DND-41 (cell line): Measurements from ENCODE around the gene VGLL1.

Source experiments
- ATAC-seq: fragments of 200-7000 bp; cut with Tn5 transposase; 3 replicates; pipeline ENCODE4 v1.9.1; 2021; ENCODE audit warnings: low read depth; ENCODE audit not compliant: insufficient read depth
- DNase-seq: peaks from one replicate; pipeline ENCODE4 v3.0.0-alpha.2; 2020
- H2AFZ ChIP-seq: 2 replicates; pipeline ENCODE4 v1.6.0; 2012; ENCODE audit warnings: low read depth, low read length
- H3K27ac ChIP-seq: 2 replicates; pipeline ENCODE4 v1.5.1; 2012; ENCODE audit warnings: low read length, inconsistent platforms
- H3K27me3 ChIP-seq: fragments of 200-600 bp; sonication (generic); 2 replicates; pipeline ENCODE4 v1.6.0; 2012; ENCODE audit warnings: low read length, mild to moderate bottlenecking, inconsistent platforms; ENCODE audit not compliant: insufficient read depth, poor library complexity
- H3K36me3 ChIP-seq: 2 replicates; pipeline ENCODE4 v1.5.1; 2012; ENCODE audit warnings: low read length, inconsistent platforms; ENCODE audit not compliant: insufficient read depth
- H3K4me1 ChIP-seq: 2 replicates; pipeline ENCODE4 v1.5.1; 2012; ENCODE audit warnings: mild to moderate bottlenecking, low read length; ENCODE audit not compliant: insufficient read depth
- H3K4me2 ChIP-seq: 2 replicates; pipeline ENCODE4 v1.6.0; 2012; ENCODE audit warnings: mild to moderate bottlenecking, moderate library complexity, low read length, inconsistent platforms; ENCODE audit not compliant: insufficient read depth
- H3K4me3 ChIP-seq, 2 experiments: fragments of 200-600 bp in 1 of 2; shearing (Covaris generic) in 1 of 2; 2 replicates each; pipeline ENCODE4 v1.5.1; 2012 to 2016; ENCODE audit warnings: inconsistent platforms in 2 of 2, low read length in 2 of 2, mild to moderate bottlenecking in 2 of 2, low read depth in 1 of 2, moderate library complexity in 1 of 2
- H3K79me2 ChIP-seq: 2 replicates; pipeline ENCODE4 v1.6.0; 2012; ENCODE audit warnings: low read length, inconsistent platforms; ENCODE audit not compliant: insufficient read depth
- H3K9ac ChIP-seq: 2 replicates; pipeline ENCODE4 v1.6.0; 2012; ENCODE audit warnings: low read depth, mild to moderate bottlenecking, inconsistent platforms, low read length, moderate library complexity
- H3K9me3 ChIP-seq: 2 replicates; pipeline ENCODE4 v1.5.1; 2012; ENCODE audit warnings: low read length, moderate library complexity, mild to moderate bottlenecking, inconsistent platforms; ENCODE audit not compliant: insufficient read depth, severe bottlenecking
- H4K20me1 ChIP-seq: 2 replicates; pipeline ENCODE4 v1.6.0; 2012; ENCODE audit warnings: low read length; ENCODE audit not compliant: insufficient read depth
- CTCF ChIP-seq: IDR thresholded peaks from 2 replicates; pipeline ENCODE4 v1.5.1; 2012; ENCODE audit warnings: borderline replicate concordance, low read length, moderate library complexity, mild to moderate bottlenecking; ENCODE audit not compliant: poor library complexity, severe bottlenecking; ENCODE audit errors: extremely low read depth
- EZH2 ChIP-seq: IDR thresholded peaks from 3 replicates; pipeline ENCODE4 v1.6.1; 2012; ENCODE audit warnings: borderline replicate concordance, low read depth, mild to moderate bottlenecking, moderate library complexity, low read length, inconsistent platforms; ENCODE audit not compliant: severe bottlenecking

Gene VGLL1

GRCh38 chrX:136588036-136588435 lies 56.0 kb downstream of the VGLL1 start:
- Histone ChIP-seq H3K36me3 (no peaks in the 10 kb centered on the region), H3K27me3 (no peaks in the 10 kb centered on the region), H2AFZ (no peak overlapping the region), H3K9me3 (no peaks in the 10 kb centered on the region), H3K4me3 (no peak overlapping the region), H3K4me2 (no peak overlapping the region), H3K4me1 (peaks cover 12% of the 10 kb centered on the region; the same call in 1 of the 2 replicates), H3K27ac (no peak overlapping the region), H3K79me2 (no peaks in the 10 kb centered on the region), H3K9ac (no peak overlapping the region), H4K20me1 (no peaks in the 10 kb centered on the region)
- DNase-seq (no peak), ATAC-seq (no peak)
- TF ChIP-seq CTCF (no peak), EZH2 (no peak)

- Histone ChIP-seq H3K79me2 (no peaks in the 10 kb centered on the region), H3K4me3 (no peak overlapping the region), H3K27me3 (no peaks in the 10 kb centered on the region), H3K4me2 (no peak overlapping the region), H2AFZ (no peak overlapping the region), H3K4me1 (peaks cover 11% of the 10 kb centered on the region; the same call in 1 of the 2 replicates), H3K9me3 (no peaks in the 10 kb centered on the region), H3K9ac (no peak overlapping the region), H4K20me1 (no peaks in the 10 kb centered on the region), H3K36me3 (no peaks in the 10 kb centered on the region), H3K27ac (no peak overlapping the region)
- ATAC-seq = no peak
- DNase-seq = no peak
- TF ChIP-seq CTCF (no peak), EZH2 (no peak)
Observed at GRCh38 chrX:136589966-136590365, 58.0 kb downstream of the VGLL1 start.

- H3K4me2 ChIP-seq = no peak overlapping the region
- no peak overlapping the region for H3K27ac ChIP-seq
- no peak overlapping the region for H2AFZ ChIP-seq
- DNase-seq (no peak), ATAC-seq (no peak)
- H3K9me3 ChIP-seq = no peaks in the 10 kb centered on the region
- H3K4me3 ChIP-seq = no peak overlapping the region
- no peaks in the 10 kb centered on the region for H3K36me3 ChIP-seq
- no peaks in the 10 kb centered on the region for H3K79me2 ChIP-seq
- H3K4me1 ChIP-seq = no peaks in the 10 kb centered on the region
- no peaks in the 10 kb centered on the region for H3K27me3 ChIP-seq
- no peak overlapping the region for H3K9ac ChIP-seq
- H4K20me1 ChIP-seq = no peaks in the 10 kb centered on the region
- TF ChIP-seq EZH2 (no peak), CTCF (no peak)
Observed at GRCh38 chrX:136597356-136597755, 65.3 kb downstream of the VGLL1 start.

GRCh38 chrX:136597954-136598353 lies 65.9 kb downstream of the VGLL1 start:
- DNase-seq (no peak), ATAC-seq (no peak)
- Histone ChIP-seq H3K79me2 (no peaks in the 10 kb centered on the region), H3K27me3 (no peaks in the 10 kb centered on the region), H3K4me3 (no peak overlapping the region), H4K20me1 (no peaks in the 10 kb centered on the region), H3K4me2 (no peak overlapping the region), H3K9me3 (no peaks in the 10 kb centered on the region), H3K9ac (no peak overlapping the region), H3K27ac (no peak overlapping the region), H2AFZ (no peak overlapping the region), H3K36me3 (no peaks in the 10 kb centered on the region), H3K4me1 (no peaks in the 10 kb centered on the region)
- no peak for TF ChIP-seq EZH2
- no peak for TF ChIP-seq CTCF
